LNCaP clone FGC (cell line): ENCODE measurements around the gene SERPINA10.

Experiments
- DNase-seq: peaks from one replicate; pipeline ENCODE4 v3.0.0-alpha.2; 2011; ENCODE audit warnings: low read depth
- H3K4me3 ChIP-seq: 2 replicates; pipeline ENCODE4 v1.5.1; 2011; ENCODE audit warnings: mild to moderate bottlenecking, low read depth, low read length, control low read depth
- CTCF ChIP-seq: IDR thresholded peaks from 2 replicates; pipeline ENCODE4 v1.5.1; 2012; ENCODE audit warnings: mild to moderate bottlenecking; ENCODE audit not compliant: control insufficient read depth, insufficient read depth; ENCODE audit errors: extremely low read depth

SERPINA10 gene

GRCh38 chr14:94328196-94328595 is 35.1 kb upstream of the SERPINA10 start:
- H3K4me3 ChIP-seq: no peak overlapping the region
- no peak for TF ChIP-seq CTCF
- DNase-seq: no peak

DNA sequence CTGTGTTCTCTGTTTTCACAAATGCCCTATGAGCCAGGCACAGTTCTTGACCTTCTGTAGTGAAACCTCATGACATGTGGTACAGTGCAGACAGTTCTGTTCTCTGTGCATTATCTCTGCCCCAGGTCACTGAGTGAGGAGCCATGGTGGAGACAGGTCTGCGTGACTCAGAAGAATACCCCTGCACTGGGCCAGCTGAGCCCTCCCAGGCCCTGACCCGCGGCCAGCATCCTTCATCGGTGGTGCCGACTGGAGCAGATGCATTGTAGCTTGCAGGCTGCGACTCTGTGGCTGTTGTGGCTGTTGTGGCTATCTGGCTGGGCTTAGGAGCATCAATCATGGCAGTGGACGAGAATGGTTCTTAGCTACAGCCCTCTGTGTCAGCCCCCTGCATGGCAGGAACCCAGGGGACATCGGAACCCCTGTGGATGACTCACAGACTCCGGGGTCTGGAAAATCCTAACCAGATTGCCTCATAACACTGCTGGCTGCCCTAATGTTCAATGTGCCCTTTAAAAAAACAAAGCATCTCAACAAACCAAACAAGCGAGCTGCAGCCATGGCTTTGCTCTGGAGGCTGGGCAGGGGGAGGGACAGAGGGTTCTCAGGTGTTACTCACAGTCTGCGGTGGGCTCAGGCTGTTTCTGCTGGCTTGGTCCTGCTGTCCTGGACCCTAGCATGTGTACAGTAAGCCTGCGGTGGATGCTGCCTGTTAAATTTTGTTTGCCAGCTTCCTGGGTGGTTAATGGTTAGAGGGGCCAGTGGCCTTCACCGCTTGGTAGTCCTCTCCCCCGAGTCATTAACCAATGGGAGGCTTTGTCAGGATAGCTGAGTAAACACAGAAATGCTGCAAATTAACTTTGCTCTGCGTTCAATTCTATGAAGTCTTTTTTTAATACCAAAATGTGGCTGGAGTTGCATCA is 29.8 kb upstream of the SERPINA10 start, which contains the start of gene SERPINA6:
Gene SERPINA6, minus strand, starts transcription at position 689 of the 923 bp plus-strand sequence. CDS start 8,688 bp downstream, outside the sequence.
- no peak for DNase-seq
- TF ChIP-seq CTCF: no peak
- H3K4me3 ChIP-seq: no peak within 1 kb of the TSS

- DNase-seq: no peak
- TF ChIP-seq CTCF: no peak
- no peak overlapping the region for H3K4me3 ChIP-seq
Measured at GRCh38 chr14:94321421-94322271, 28.6 kb upstream of the SERPINA10 start.

DNA sequence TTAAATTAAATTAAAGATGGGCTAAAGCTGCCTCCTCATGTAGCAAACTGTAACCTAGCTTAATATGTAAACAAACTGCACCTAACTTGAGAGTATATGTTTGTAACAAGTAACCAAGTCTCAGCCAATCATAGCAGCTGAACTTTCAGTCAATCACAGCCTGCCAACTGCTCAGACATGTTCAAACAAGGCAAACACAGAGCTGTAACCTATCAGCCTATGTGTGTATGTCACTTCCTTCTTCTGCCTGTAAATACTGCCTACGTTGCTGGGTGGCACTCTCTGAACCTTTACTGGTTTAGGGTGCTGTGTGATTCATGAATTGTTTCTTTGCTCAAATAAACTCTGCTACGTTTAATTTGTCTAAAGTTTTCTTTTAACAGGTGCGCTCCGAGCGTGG is 27.2 kb upstream of the SERPINA10 start:
- H3K4me3 ChIP-seq: no peak overlapping the region
- peak; percentile 75 for DNase-seq
- TF ChIP-seq CTCF: peak; percentile 9; the same call in 1 of the 2 replicates

DNA sequence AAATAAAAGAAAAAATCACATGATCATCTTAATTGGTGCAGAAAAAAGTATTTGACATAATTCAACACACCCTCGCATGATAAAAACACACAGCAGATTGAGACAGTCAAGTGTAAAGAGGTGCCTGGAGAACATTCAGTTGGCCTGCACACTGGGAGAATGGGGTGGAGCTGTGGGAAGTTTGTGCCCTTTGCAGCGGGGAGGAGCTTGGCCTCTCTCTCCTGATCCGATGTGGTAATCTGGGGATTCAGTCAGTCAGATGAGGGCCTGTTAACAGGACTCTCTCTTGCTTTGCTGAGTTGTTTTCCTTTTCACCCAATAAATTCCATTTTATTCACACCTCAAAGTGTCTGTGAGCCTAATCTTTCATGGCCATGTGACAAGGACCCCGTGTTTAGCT is 24.2 kb upstream of the SERPINA10 start:
- no peak for DNase-seq
- H3K4me3 ChIP-seq: no peak overlapping the region
- TF ChIP-seq CTCF: no peak

- DNase-seq: no peak
- no peak overlapping the region for H3K4me3 ChIP-seq
- TF ChIP-seq CTCF: no peak
Measured at GRCh38 chr14:94316692-94317091, 23.6 kb upstream of the SERPINA10 start.
